Mammary epithelial cell (primary cell): Measurements from ENCODE around the gene AGPS.

Experiments
- CTCF ChIP-seq, 2 donors: IDR thresholded peaks in 1 of 2; conservative IDR thresholded peaks in 1 of 2; 2 replicates each; pipeline ENCODE4 v1.5.1; 2011 to 2012; ENCODE audit warnings: inconsistent platforms in 2 of 2, low read length in 2 of 2, mild to moderate bottlenecking in 2 of 2, control low read depth in 1 of 2, low read depth in 1 of 2; ENCODE audit not compliant: insufficient read depth in 1 of 2; ENCODE audit errors: extremely low read depth in 1 of 2
- EZH2 ChIP-seq: IDR thresholded peaks from 2 replicates; pipeline ENCODE4 v1.6.1; 2012; ENCODE audit warnings: low read length, inconsistent platforms, borderline replicate concordance

DNA sequence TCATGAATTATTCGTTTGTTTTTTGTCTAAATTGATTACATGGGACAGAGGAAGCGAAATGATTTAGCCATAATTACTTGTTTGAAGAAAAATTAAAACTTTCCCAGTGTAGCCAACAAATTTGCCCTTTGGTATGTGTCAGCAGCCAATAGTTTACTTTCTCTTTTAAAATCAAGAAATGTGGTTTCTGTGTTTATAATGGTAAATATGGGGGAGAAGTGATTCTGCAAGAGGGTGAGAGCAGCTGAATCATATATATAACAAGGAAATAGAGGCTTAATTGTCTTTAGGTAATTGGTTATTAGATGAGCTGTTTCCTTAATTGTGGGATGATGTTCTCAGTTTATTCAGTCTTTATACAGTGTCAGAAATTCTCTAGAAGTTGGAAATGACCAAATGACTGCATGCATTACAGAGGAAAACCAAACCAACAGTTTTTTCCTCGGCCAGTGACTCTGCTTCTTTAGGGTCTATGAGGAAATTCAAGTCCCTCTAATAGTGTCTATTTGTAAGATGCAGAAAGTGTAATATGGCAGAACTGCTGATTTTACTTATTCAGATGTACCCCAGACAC is 132.9 kb downstream of the AGPS start:
- TF ChIP-seq CTCF (conservative IDR thresholded peaks at IDR 0.05 in 1 of 2, IDR thresholded peaks at IDR 0.05 in 1 of 2; ENCODE audit: extremely low read depth in 1 of 2, insufficient read depth in 1 of 2, low read depth in 1 of 2, low read length in 2 of 2): no peak
- no peak for TF ChIP-seq EZH2
